Psoas muscle (tissue), 8 donors: ENCODE measurements around the gene LGI4. TPM values are rescaled to one million over a fixed set of nuclear protein-coding genes. Genes with fewer than 3 reads are reported as not detected.
"Not testable (repeated sequence)": the region's sequence is repeated elsewhere in the genome, so short reads cannot be mapped to it uniquely, and the experiment has no call there.

Experiments used
- ATAC-seq, 4 donors: fragments of 200-7000 bp; cut with Tn5 transposase; one replicate each; pipeline ENCODE4 v1.9.1; 2020; ENCODE audit warnings: moderate library complexity in 3 of 4, mild to moderate bottlenecking in 2 of 4
- DNase-seq, 2 donors: peaks; one replicate each; pipeline ENCODE4 v3.0.0-alpha.2; 2020
- H3K27ac ChIP-seq: fragments of 200-600 bp; one replicate; pipeline ENCODE4 v1.8.0; 2022
- H3K27me3 ChIP-seq, 3 donors: fragments of 200-600 bp in 1 of 3; one replicate each; pipeline versions ENCODE4 v1.6.1 to v1.8.0; 2013 to 2022; ENCODE audit warnings: low read length in 2 of 3, mild to moderate bottlenecking in 2 of 3, moderate library complexity in 1 of 3; ENCODE audit not compliant: insufficient read depth in 3 of 3
- H3K36me3 ChIP-seq, 2 donors: fragments of 200-600 bp in 1 of 2; one replicate each; pipeline versions ENCODE4 v1.6.1 to v1.8.0; 2013 to 2022; ENCODE audit warnings: low read depth in 1 of 2, mild to moderate bottlenecking in 1 of 2, moderate library complexity in 1 of 2; ENCODE audit not compliant: insufficient read depth in 1 of 2
- H3K4me1 ChIP-seq: fragments of 200-600 bp; one replicate; pipeline ENCODE4 v1.8.0; 2022
- H3K4me3 ChIP-seq: fragments of 200-600 bp; one replicate; pipeline ENCODE4 v1.8.0; 2022; ENCODE audit warnings: mild to moderate bottlenecking
- H3K9me3 ChIP-seq: fragments of 200-600 bp; one replicate; pipeline ENCODE4 v1.8.0; 2022
- WGBS, 3 donors: extraction: QIAGEN DNeasy Blood & Tissue Kit; methylation state at CpG; one replicate each; pipeline versions ENCODE4 v1.1.6 to v1.1.7; 2013; 5-methylcytosine and 5-hydroxymethylcytosine counted together
- intact Hi-C, 2 donors: fragments of 100-400 bp; cut with DNase I; formaldehyde crosslinking; loops; one replicate each; pipeline versions ENCODE4 v1.11.0 to v1.14.2; 2022
- polyA plus RNA-seq, 3 donors: library from polyadenylated mRNA; stranded (reverse); fragments of 200-250 nt; gene quantifications; one replicate each; pipeline ENCODE4 v1.2.3, GENCODE V29; 2013
- total RNA-seq, 4 donors: library from RNA; stranded (reverse); fragmentation: NEBNext Ultra II Directional in 2 of 4; extraction: Animal tissue kit (Norgen Biotek cat#: 25700) in 2 of 4; gene quantifications; one replicate each; pipeline versions ENCODE4 v1.2.1 to v1.2.4, GENCODE V29; 2021 to 2023
- TF ChIP-seq, protein P1 (sequence below): fragments of 200-600 bp; IDR thresholded peaks from one replicate; pipeline ENCODE4 v1.8.0; 2022; ENCODE audit warnings: antibody characterized with exemption
- donor health status: healthy with polysubstance abuse.
- donor health status: DM: no; HTN: no; CAD: no; lungs with moderate emphysema.
- donor health status: Bipolar disorder and iron deficiency.
- donor health status: healthy.
- donor health status: DM: yes; HTN: yes; CAD: no.
- donor health status: DM: no; HTN: no; CAD: no.
- donor health status: DM: no; HTN: no; CAD: no.
- donor health status: DM: yes; HTN: yes; CAD: no.

Gene LGI4
- total and polyA plus RNA-seq, 7 donors: 3.2 to 22.1 (median 16.2) TPM

DNA sequence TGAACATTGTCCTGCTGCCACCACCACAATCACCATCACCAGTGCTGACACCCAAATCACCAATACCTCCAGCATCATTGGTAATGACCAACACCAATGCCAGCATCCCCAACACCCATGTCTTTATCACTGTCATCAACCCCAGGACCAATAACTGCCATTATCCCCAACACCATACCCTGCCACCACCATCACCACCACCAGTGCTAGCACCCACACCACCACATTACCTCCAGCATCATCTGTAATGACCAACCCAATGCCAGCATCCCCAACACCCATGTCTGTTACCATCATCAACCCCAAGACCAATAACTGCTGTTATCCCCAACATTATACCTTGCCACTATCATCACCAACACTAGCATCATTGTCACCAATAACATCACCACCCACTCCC, 2.6 kb downstream of the LGI4 start:
- peak overlapping the region; percentile 66 for H3K4me3 ChIP-seq
- DNase-seq (no peak), ATAC-seq (no peak)
- H3K27ac ChIP-seq: no peak overlapping the region
- H3K4me1 ChIP-seq: peaks cover 22% of the 10 kb centered on the region
- no peaks in the 10 kb centered on the region for H3K36me3 ChIP-seq
- no peaks in the 10 kb centered on the region for H3K27me3 ChIP-seq
- H3K9me3 ChIP-seq: no peaks in the 10 kb centered on the region
- TF ChIP-seq, protein P1, sequence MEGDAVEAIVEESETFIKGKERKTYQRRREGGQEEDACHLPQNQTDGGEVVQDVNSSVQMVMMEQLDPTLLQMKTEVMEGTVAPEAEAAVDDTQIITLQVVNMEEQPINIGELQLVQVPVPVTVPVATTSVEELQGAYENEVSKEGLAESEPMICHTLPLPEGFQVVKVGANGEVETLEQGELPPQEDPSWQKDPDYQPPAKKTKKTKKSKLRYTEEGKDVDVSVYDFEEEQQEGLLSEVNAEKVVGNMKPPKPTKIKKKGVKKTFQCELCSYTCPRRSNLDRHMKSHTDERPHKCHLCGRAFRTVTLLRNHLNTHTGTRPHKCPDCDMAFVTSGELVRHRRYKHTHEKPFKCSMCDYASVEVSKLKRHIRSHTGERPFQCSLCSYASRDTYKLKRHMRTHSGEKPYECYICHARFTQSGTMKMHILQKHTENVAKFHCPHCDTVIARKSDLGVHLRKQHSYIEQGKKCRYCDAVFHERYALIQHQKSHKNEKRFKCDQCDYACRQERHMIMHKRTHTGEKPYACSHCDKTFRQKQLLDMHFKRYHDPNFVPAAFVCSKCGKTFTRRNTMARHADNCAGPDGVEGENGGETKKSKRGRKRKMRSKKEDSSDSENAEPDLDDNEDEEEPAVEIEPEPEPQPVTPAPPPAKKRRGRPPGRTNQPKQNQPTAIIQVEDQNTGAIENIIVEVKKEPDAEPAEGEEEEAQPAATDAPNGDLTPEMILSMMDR: no peak
- intact Hi-C loops: loop anchor here in 1 of 2 donors (5.0 kb wide), 1 partner anchor 65 kb away; no protein-coding TSS in a partner anchor

DNA sequence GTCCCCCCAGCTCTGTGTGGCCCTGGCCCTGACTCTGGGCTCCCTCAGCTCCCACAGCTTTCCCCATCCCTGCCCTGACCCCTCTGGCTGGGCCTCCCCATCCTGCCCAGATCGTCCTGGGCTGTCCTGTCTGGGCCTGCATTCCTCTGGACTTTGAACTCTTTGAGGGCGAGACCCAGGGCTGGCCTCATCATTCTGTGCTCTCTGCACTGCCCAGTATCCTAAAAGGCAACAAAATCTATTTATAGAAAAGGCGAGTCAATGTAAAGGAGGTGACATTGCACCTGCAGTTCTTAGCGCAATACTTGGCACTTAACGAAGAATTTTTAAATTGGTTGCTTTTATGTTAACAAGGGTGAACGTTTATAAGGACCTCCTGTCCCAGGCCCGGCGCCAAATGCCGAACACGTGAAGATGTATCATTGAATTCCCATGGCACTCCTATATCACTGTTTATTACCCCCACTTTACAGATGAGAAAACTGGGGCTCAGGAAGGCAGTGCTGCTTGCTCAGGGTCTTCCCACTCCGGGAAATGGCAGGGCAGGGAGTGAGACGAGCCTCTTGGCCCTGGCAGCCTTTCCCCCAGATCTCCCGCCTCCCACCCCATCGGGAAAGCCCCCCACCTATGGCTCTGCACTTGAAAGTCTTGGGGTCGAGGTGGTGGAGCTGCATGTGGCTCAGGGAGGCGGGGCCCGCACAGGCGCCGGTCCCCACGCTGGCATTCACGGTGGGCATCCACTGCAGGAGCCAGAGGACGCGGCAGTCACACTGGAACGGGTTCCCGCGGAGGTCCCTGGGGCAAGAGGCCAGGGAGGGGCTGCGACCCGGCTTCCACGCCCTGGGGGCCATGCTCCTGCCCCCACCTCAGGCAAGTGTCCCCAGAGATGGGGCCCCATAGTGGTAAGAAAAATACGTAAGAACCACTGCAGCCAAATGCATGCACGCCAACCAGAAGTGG, 3.8 kb downstream of the LGI4 start:
- Histone ChIP-seq H3K9me3 (no peaks in the 10 kb centered on the region), H3K27ac (peak overlapping the region; percentile 44), H3K4me1 (peaks cover 22% of the 10 kb centered on the region), H3K27me3 (no peaks in the 10 kb centered on the region), H3K36me3 (no peaks in the 10 kb centered on the region), H3K4me3 (no peak overlapping the region)
- no peak for DNase-seq
- WGBS, 3 donors: 70 to 78% (median 76%) methylated on average over 27 to 31 of the region's 31 CpGs
- intact Hi-C loops: loop anchor here in 1 of 2 donors (5.0 kb wide), 1 partner anchor 64 kb away; no protein-coding TSS in a partner anchor
- no peak for ATAC-seq
- TF ChIP-seq, protein P1: no peak

DNA sequence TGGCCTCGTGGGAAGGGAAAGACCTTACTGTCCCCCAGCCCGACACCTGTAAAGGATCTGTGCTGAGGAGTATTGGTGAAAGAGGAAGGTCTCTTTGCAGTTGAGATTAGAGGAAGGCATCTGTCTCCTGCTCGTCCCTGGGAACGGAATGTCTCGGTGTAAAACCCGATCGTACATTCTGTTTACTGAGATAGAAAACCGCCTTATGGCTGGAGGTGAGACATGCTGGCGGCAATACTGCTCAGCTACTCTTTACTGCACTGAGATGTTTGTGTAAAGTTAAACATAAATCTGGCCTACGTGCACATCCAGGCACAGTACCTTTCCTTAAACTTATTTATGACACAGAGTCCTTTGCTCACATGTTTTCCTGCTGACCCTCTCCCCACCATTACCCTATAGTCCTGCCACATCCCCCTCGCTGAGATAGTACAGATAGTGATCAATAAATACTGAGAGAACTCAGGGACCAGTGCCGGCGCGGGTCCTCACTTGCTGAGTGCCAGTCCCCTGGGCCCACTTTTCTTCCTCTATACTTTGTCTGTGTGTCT, 5.1 kb downstream of the LGI4 start:
- not testable (repeated sequence) for H3K36me3 ChIP-seq, ATAC-seq, DNase-seq, H3K9me3 ChIP-seq, H3K4me3 ChIP-seq, H3K27me3 ChIP-seq
- 46 to 63% (median 46%) methylated on average over 14 of the region's 14 CpGs for WGBS, 3 donors
- intact Hi-C loops: loop anchor here in 1 of 2 donors (5.0 kb wide), 1 partner anchor 62 kb away; no protein-coding TSS in a partner anchor
- peak overlapping the region; percentile 44 for H3K27ac ChIP-seq
- peaks cover 21% of the 10 kb centered on the region for H3K4me1 ChIP-seq

DNA sequence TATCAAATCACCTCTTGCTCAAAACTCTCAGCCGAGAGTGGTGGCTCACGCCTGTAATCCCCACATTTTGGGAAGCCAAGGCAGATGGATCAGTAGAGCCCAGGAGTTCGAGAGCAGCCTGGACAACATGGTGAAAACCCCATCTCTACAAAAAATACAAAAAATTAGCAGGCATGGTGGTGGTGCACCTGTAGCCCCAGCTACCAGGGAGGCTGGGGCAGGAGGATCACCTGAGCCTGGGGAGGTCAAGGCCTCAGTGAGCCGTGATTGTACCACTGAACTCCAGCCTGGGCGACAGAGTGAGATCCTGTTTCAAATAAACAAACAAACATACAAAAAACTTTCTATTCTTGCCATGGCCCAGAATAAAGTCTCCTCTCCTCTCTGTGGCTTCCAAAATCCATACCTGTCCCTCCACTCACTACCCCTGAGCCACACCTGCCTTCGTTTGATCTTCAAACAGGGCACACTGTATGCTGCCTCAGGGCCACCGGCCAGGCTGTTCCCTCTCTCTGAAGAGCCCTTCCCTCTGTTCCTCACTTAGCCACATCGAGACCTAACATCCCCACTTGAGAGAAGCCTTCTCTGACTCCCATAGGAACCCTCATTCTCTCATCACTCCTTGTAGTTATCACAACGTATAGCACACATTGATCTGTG, 6.3 kb downstream of the LGI4 start:
- Histone ChIP-seq H3K9me3 (no peaks in the 10 kb centered on the region), H3K27me3 (no peaks in the 10 kb centered on the region), H3K36me3 (no peaks in the 10 kb centered on the region), H3K27ac (peak overlapping the region; percentile 44), H3K4me1 (peaks cover 25% of the 10 kb centered on the region), H3K4me3 (no peak overlapping the region)
- TF ChIP-seq, protein P1: no peak
- 89 to 94% (median 91%) methylated on average over 9 of the region's 9 CpGs for WGBS, 3 donors
- intact Hi-C loops: no loop called here
- DNase-seq (no peak), ATAC-seq (no peak)

DNA sequence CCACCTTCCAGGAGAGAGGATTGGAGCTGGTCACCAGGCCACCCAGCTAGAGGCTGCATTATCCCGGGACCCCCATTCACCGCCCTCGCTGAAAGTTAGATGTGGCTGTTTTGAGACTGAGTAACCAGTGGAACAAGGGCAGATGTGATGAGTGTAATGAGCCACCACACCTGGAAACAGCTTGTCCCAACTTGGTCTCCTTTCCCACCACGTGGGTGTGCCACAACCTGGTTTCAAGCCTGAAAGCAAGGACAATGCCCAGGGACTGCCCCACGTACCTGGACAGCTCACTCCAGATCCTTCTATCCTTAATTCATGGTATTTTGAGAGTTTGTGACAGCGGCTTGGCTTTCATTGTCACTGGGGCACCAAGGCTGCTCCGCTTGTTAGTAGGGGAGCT, 7.0 kb downstream of the LGI4 start:
- Histone ChIP-seq H3K27ac (no peak overlapping the region), H3K9me3 (no peaks in the 10 kb centered on the region), H3K4me1 (peaks cover 31% of the 10 kb centered on the region), H3K27me3 (no peaks in the 10 kb centered on the region), H3K36me3 (no peaks in the 10 kb centered on the region), H3K4me3 (no peak overlapping the region)
- DNase-seq (no peak), ATAC-seq (no peak)
- TF ChIP-seq, protein P1: no peak
- 79 to 82% (median 81%) methylated on average over 7 of the region's 7 CpGs for WGBS, 3 donors
- intact Hi-C loops: no loop called here
